HepG2 (cell line): ENCODE results near the gene HOXD4. TPM values are rescaled to one million over a fixed set of nuclear protein-coding genes. Genes with fewer than 3 reads are reported as not detected.

Source experiments
- ARID4A ChIP-seq: sonication (generic); formaldehyde crosslinking; IDR thresholded peaks from 2 replicates; pipeline ENCODE4 v1.5.0; 2020; ENCODE audit warnings: mild to moderate bottlenecking, missing genetic modification reagents, borderline replicate concordance
- ARID5B ChIP-seq: IDR thresholded peaks from 2 replicates; pipeline ENCODE4 v1.4.0; 2020; ENCODE audit warnings: mild to moderate bottlenecking, missing genetic modification reagents
- KAT2B ChIP-seq: fragments of 150-350 bp; IDR thresholded peaks from 2 replicates; pipeline ENCODE4 v1.6.1; 2014; ENCODE audit warnings: low read depth, low read length, borderline replicate concordance
- KLF15 ChIP-seq: sonication (generic); formaldehyde crosslinking; IDR thresholded peaks from 2 replicates; pipeline ENCODE4 v1.8.1; 2023; ENCODE audit warnings: borderline replicate concordance, mild to moderate bottlenecking, inconsistent platforms, missing genetic modification reagents, mixed read lengths
- MEIS2 ChIP-seq: sonication (generic); formaldehyde crosslinking; IDR thresholded peaks from 2 replicates; pipeline ENCODE4 v1.9.0; 2021; ENCODE audit warnings: mild to moderate bottlenecking, missing genetic modification reagents
- MYPOP ChIP-seq: sonication (generic); formaldehyde crosslinking; IDR thresholded peaks from 2 replicates; pipeline ENCODE4 v1.8.1; 2023; ENCODE audit warnings: mild to moderate bottlenecking, moderate library complexity, missing genetic modification reagents
- RAD21 ChIP-seq: fragments of 450-650 bp; formaldehyde crosslinking; IDR thresholded peaks from 2 replicates; pipeline ENCODE4 v1.5.0; 2020; ENCODE audit warnings: mild to moderate bottlenecking
- ZC3H13 ChIP-seq: sonication (generic); formaldehyde crosslinking; IDR thresholded peaks from 2 replicates; pipeline ENCODE4 v1.8.1; 2023; ENCODE audit warnings: mild to moderate bottlenecking, missing genetic modification reagents, moderate library complexity
- ZNF609 ChIP-seq: sonication (generic); formaldehyde crosslinking; IDR thresholded peaks from 2 replicates; pipeline ENCODE4 v1.4.0; 2020; ENCODE audit warnings: mild to moderate bottlenecking, missing genetic modification reagents, borderline replicate concordance
- ZNF788 ChIP-seq: sonication (generic); formaldehyde crosslinking; IDR thresholded peaks from 2 replicates; pipeline ENCODE4 v1.5.0; 2020; ENCODE audit warnings: mild to moderate bottlenecking, missing genetic modification reagents, borderline replicate concordance
- ZUFSP ChIP-seq: sonication (generic); formaldehyde crosslinking; IDR thresholded peaks from 2 replicates; pipeline ENCODE4 v1.9.0; 2021; ENCODE audit warnings: missing genetic modification reagents, mild to moderate bottlenecking, borderline replicate concordance
- polyA plus RNA-seq, 8 experiments: library from polyadenylated mRNA; depleted of rRNA in 3 of 8; stranded (reverse) in 7 of 8; unstranded in 1 of 8; fragments of >200 nt; fragmentation: Illumina TruSeq in 4 of 8; extraction: Trizol in 4 of 8; gene quantifications; 2 replicates each; pipeline versions ENCODE4 v1.2.1 to v1.2.3, GENCODE V29; 2011 to 2016; ENCODE audit warnings: low read depth in 4 of 8, missing spikeins in 1 of 8, mixed read lengths in 1 of 8; ENCODE audit not compliant: insufficient read depth in 1 of 8
- total RNA-seq, 5 experiments: library from RNA; depleted of rRNA; stranded (reverse); fragments of >200 nt; fragmentation: Illumina TruSeq; extraction: Trizol; gene quantifications; 2 replicates each; pipeline ENCODE4 v1.2.3, GENCODE V29; 2016; ENCODE audit warnings: low read depth in 1 of 5

Gene HOXD4
- total and polyA plus RNA-seq, 2 of the 13 experiments (the other 11 are each of a cell fraction or from before 2014, with no cell fraction given) = not detected

GRCh38 chr2:176187200-176187898 is 36.0 kb downstream of the HOXD4 start (continued):
- peak; percentile 60; the same call in 1 of the 2 replicates for TF ChIP-seq ZNF609 (CRISPR knock-in tag)
- TF ChIP-seq ARID5B (CRISPR knock-in tag) = peak; percentile 70
- TF ChIP-seq KAT2B = no peak
- TF ChIP-seq MEIS2 (CRISPR knock-in tag) = peak; percentile 30; the same call in 1 of the 2 replicates
- no peak for TF ChIP-seq ZUFSP (CRISPR knock-in tag)
- no peak for TF ChIP-seq MYPOP
- TF ChIP-seq ZC3H13 (CRISPR knock-in tag) = no peak
- TF ChIP-seq ZNF788 (CRISPR knock-in tag) = no peak
- TF ChIP-seq KLF15 (CRISPR knock-in tag) = no peak
- peak; percentile 11; the same call in 1 of the 2 replicates for TF ChIP-seq ARID4A (CRISPR knock-in tag)
- TF ChIP-seq RAD21 (CRISPR knock-in tag) = no peak
